Caco-2 (cell line): Measurements from ENCODE around the gene TLX1. TPM values are rescaled to one million over a fixed set of nuclear protein-coding genes. Genes with fewer than 3 reads are reported as not detected.

Experiments
- BruUV-seq: library from RNA; stranded (reverse); fragments of 400-500 nt; replicated peaks from 2 replicates; lab custom pipeline; 2021; lab: Mats Ljungman, UMichigan
- CTCF ChIA-PET: fragments of 300-600 bp; sonication (Branson Sonifier 250); formaldehyde crosslinking; loops from one replicate; lab custom pipeline; 2022; ENCODE audit warnings: antibody characterized with exemption; lab: Charles Lee
- POLR2A ChIA-PET: fragments of 300-600 bp; sonication (Branson Sonifier 250); formaldehyde crosslinking; loops from one replicate; lab custom pipeline; 2022; ENCODE audit warnings: antibody characterized with exemption; lab: Charles Lee
- DNase-seq, 2 experiments: peaks; one replicate each; pipeline versions ENCODE4 v3.0.0 to v3.0.0-alpha.2; 2020 to 2022
- H3K27me3 ChIP-seq: replicated peaks from 2 replicates; pipeline ENCODE4 v1.6.0; 2011; ENCODE audit warnings: low read length; ENCODE audit not compliant: control insufficient read depth, insufficient read depth
- H3K36me3 ChIP-seq: 2 replicates; pipeline ENCODE4 v1.5.1; 2011; ENCODE audit warnings: low read length; ENCODE audit not compliant: control insufficient read depth, insufficient read depth
- H3K4me1 ChIP-seq: fragments of 250-450 bp; sonication (Bioruptor Pico); 2 replicates; pipeline ENCODE4 v1.5.1; 2020; ENCODE audit warnings: mild to moderate bottlenecking
- H3K4me3 ChIP-seq: 2 replicates; pipeline ENCODE4 v1.5.1; 2011; ENCODE audit warnings: low read depth, mild to moderate bottlenecking, control low read depth, low read length
- H3K9me3 ChIP-seq: fragments of 250-450 bp; sonication (Bioruptor Pico); 2 replicates; pipeline ENCODE4 v1.5.1; 2020; ENCODE audit warnings: mild to moderate bottlenecking, moderate library complexity
- H3K27ac Mint-ChIP-seq: one replicate; pipeline ENCODE4 v1.8.0; 2022; ENCODE audit warnings: mixed read lengths; ENCODE audit not compliant: unreplicated experiment
- H3K27me3 Mint-ChIP-seq: one replicate; pipeline ENCODE4 v1.8.0; 2022; ENCODE audit warnings: mixed read lengths; ENCODE audit not compliant: insufficient read depth, unreplicated experiment
- H3K36me3 Mint-ChIP-seq: one replicate; pipeline ENCODE4 v1.8.0; 2022; ENCODE audit warnings: mild to moderate bottlenecking, mixed read lengths; ENCODE audit not compliant: insufficient read depth, unreplicated experiment
- H3K4me1 Mint-ChIP-seq: one replicate; pipeline ENCODE4 v1.8.0; 2022; ENCODE audit warnings: low read depth, mixed read lengths; ENCODE audit not compliant: unreplicated experiment
- H3K4me3 Mint-ChIP-seq: one replicate; pipeline ENCODE4 v1.8.0; 2022; ENCODE audit warnings: mild to moderate bottlenecking, moderate library complexity, mixed read lengths; ENCODE audit not compliant: unreplicated experiment
- H3K9me3 Mint-ChIP-seq: one replicate; pipeline ENCODE4 v1.8.0; 2022; ENCODE audit warnings: mixed read lengths; ENCODE audit not compliant: unreplicated experiment
- CTCF ChIP-seq, 2 experiments: fragments of 200-600 bp in 1 of 2; IDR thresholded peaks; 1 replicate in 1 of 2; 2 replicates in 1 of 2; pipeline versions ENCODE4 v1.5.1 to v1.8.0; 2011 to 2022; ENCODE audit warnings: antibody characterized with exemption in 1 of 2, control low read depth in 1 of 2, inconsistent platforms in 1 of 2, low read depth in 1 of 2, low read length in 1 of 2, mild to moderate bottlenecking in 1 of 2, moderate library complexity in 1 of 2; ENCODE audit not compliant: insufficient read depth in 1 of 2, severe bottlenecking in 1 of 2, unreplicated experiment in 1 of 2
- intact Hi-C: fragments of 100-400 bp; cut with micrococcal nuclease; formaldehyde crosslinking; loops from one replicate; pipeline ENCODE4 v1.10.0; 2022; ENCODE audit not compliant: unreplicated experiment
- total RNA-seq: library from RNA; stranded (reverse); gene quantifications from 2 replicates; pipeline ENCODE4 v1.2.3, GENCODE V29; 2022

TLX1 gene
- total RNA-seq, 1 experiment from 2014 or later, result 2.3 TPM

GRCh38 chr10:101183458-101184183 is 52.5 kb downstream of the TLX1 start:
- no peak overlapping the region for H3K27ac Mint-ChIP-seq
- DNase-seq, result no peak
- H3K9me3 Mint-ChIP-seq, result no peaks in the 10 kb centered on the region
- ChIA-PET CTCF (no interaction called here), POLR2A (no interaction called here)
- no peaks in the 10 kb centered on the region for H3K36me3 Mint-ChIP-seq
- H3K4me1 Mint-ChIP-seq, result no peaks in the 10 kb centered on the region
- H3K27me3 Mint-ChIP-seq, result no peaks in the 10 kb centered on the region
- TF ChIP-seq CTCF (IDR thresholded peaks at IDR 0.05; ENCODE audit: insufficient read depth in 1 of 2, low read depth in 1 of 2, low read length in 1 of 2, severe bottlenecking in 1 of 2, unreplicated experiment in 1 of 2), result no peak
- H3K36me3 ChIP-seq, result no peaks in the 10 kb centered on the region
- H3K27me3 ChIP-seq, result peaks cover 3% of the 10 kb centered on the region
- intact Hi-C loops, result no loop called here
- no peak overlapping the region for H3K4me3 Mint-ChIP-seq
- BruUV-seq, result no TSS peak
- no peaks in the 10 kb centered on the region for H3K9me3 ChIP-seq
- no peaks in the 10 kb centered on the region for H3K4me1 ChIP-seq
- H3K4me3 ChIP-seq, result no peak overlapping the region

Other genes starting within 250 kb of the TLX1 start
- gene SLF2, start 218.3 kb upstream of the TLX1 start, total RNA-seq, result 25.2 and 28.8 TPM in 2 replicates
- gene SEMA4G, start 161.8 kb upstream of the TLX1 start, total RNA-seq, result 67.3 and 81.2 TPM in 2 replicates
- 82.1 and 84.1 TPM in 2 replicates for gene MRPL43, start 143.8 kb upstream of the TLX1 start, total RNA-seq
- gene TWNK, start 143.8 kb upstream of the TLX1 start, total RNA-seq, result 26.2 and 29.8 TPM in 2 replicates
- gene LZTS2, start 131.5 kb upstream of the TLX1 start, total RNA-seq, result 53.3 and 54.8 TPM in 2 replicates
- gene PDZD7, start 100.2 kb upstream of the TLX1 start, total RNA-seq, result 1.4 and 1.5 TPM in 2 replicates
- gene SFXN3, start 100.1 kb upstream of the TLX1 start, total RNA-seq, result 23.4 and 30.3 TPM in 2 replicates
- 41.3 and 42.3 TPM in 2 replicates for gene KAZALD1, start 69.3 kb upstream of the TLX1 start, total RNA-seq
- gene LBX1, start 98.2 kb downstream of the TLX1 start, total RNA-seq, result not detected in 2 replicates
- gene BTRC, start 222.9 kb downstream of the TLX1 start, total RNA-seq, result 19.6 and 20.0 TPM in 2 replicates